HepG2 (cell line): Measurements from ENCODE around the gene DDX23. TPM values are rescaled to one million over a fixed set of nuclear protein-coding genes. Genes with fewer than 3 reads are reported as not detected.

Source experiments
- CENPBD1 ChIP-seq: sonication (generic); formaldehyde crosslinking; IDR thresholded peaks from 2 replicates; pipeline ENCODE4 v1.8.0; 2022; ENCODE audit warnings: missing genetic modification reagents, low read depth, mild to moderate bottlenecking, borderline replicate concordance
- DNMT3B ChIP-seq: conservative IDR thresholded peaks from 2 replicates; pipeline ENCODE4 v1.6.1; 2016; ENCODE audit warnings: missing biosample characterization, control low read depth
- DR1 ChIP-seq: sonication (generic); formaldehyde crosslinking; IDR thresholded peaks from 2 replicates; pipeline ENCODE4 v1.8.0; 2021; ENCODE audit warnings: mild to moderate bottlenecking, missing genetic modification reagents, inconsistent platforms
- ETV6 ChIP-seq: sonication (generic); formaldehyde crosslinking; conservative IDR thresholded peaks from 2 replicates; pipeline ENCODE4 v1.4.0; 2020; ENCODE audit warnings: missing genetic modification reagents
- FOXA3 ChIP-seq: IDR thresholded peaks from 2 replicates; pipeline ENCODE4 v1.6.1; 2016; ENCODE audit warnings: missing genetic modification reagents, missing compliant biosample characterization
- GATA4 ChIP-seq: sonication (generic); IDR thresholded peaks from 2 replicates; pipeline ENCODE4 v1.6.1; 2016; ENCODE audit warnings: antibody characterized with exemption, low read depth, borderline replicate concordance
- IKZF4 ChIP-seq: sonication (generic); formaldehyde crosslinking; IDR thresholded peaks from 2 replicates; pipeline ENCODE4 v1.5.1; 2020; ENCODE audit warnings: borderline replicate concordance, mild to moderate bottlenecking, low read depth, missing genetic modification reagents; ENCODE audit errors: not compliant biosample characterization
- MED8 ChIP-seq: sonication (generic); formaldehyde crosslinking; IDR thresholded peaks from 2 replicates; pipeline ENCODE4 v1.8.1; 2023; ENCODE audit warnings: mild to moderate bottlenecking, missing genetic modification reagents; ENCODE audit not compliant: insufficient replicate concordance
- MEIS2 ChIP-seq: sonication (generic); formaldehyde crosslinking; IDR thresholded peaks from 2 replicates; pipeline ENCODE4 v1.9.0; 2021; ENCODE audit warnings: mild to moderate bottlenecking, missing genetic modification reagents
- MYC ChIP-seq: sonication (generic); formaldehyde crosslinking; IDR thresholded peaks from 2 replicates; pipeline ENCODE4 v1.9.0; 2021; ENCODE audit warnings: missing genetic modification reagents, borderline replicate concordance
- NONO ChIP-seq, 2 experiments: fragments of 450-650 bp in 1 of 2; sonication (generic) in 1 of 2; formaldehyde crosslinking in 1 of 2; IDR thresholded peaks in 1 of 2; conservative IDR thresholded peaks in 1 of 2; 2 replicates each; pipeline versions ENCODE4 v1.6.1 to v1.8.0; 2017 to 2022; ENCODE audit warnings: mild to moderate bottlenecking in 1 of 2, missing genetic modification reagents in 1 of 2, moderate library complexity in 1 of 2
- SOX13 ChIP-seq, 3 experiments: fragments of 450-650 bp in 1 of 3; sonication (generic) in 1 of 3; formaldehyde crosslinking in 1 of 3; IDR thresholded peaks in 2 of 3; conservative IDR thresholded peaks in 1 of 3; 2 replicates each; pipeline versions ENCODE4 v1.5.0 to v1.6.1; 2016 to 2020; ENCODE audit warnings: antibody characterized with exemption in 1 of 3, mild to moderate bottlenecking in 1 of 3, missing compliant biosample characterization in 1 of 3, missing genetic modification reagents in 1 of 3, moderate library complexity in 1 of 3
- TFAP4 ChIP-seq: sonication (generic); IDR thresholded peaks from 2 replicates; pipeline ENCODE4 v1.6.1; 2016; ENCODE audit warnings: low read depth, borderline replicate concordance
- TMF1 ChIP-seq: sonication (generic); formaldehyde crosslinking; IDR thresholded peaks from 2 replicates; pipeline ENCODE4 v1.8.1; 2022; ENCODE audit warnings: low read depth, missing genetic modification reagents
- YEATS2 ChIP-seq: sonication (generic); formaldehyde crosslinking; IDR thresholded peaks from 2 replicates; pipeline ENCODE4 v1.4.0; 2020; ENCODE audit warnings: missing genetic modification reagents, borderline replicate concordance
- ZBTB39 ChIP-seq: sonication (generic); formaldehyde crosslinking; IDR thresholded peaks from 2 replicates; pipeline ENCODE4 v1.5.0; 2020; ENCODE audit warnings: missing genetic modification reagents
- ZNF274 ChIP-seq: sonication (generic); formaldehyde crosslinking; IDR thresholded peaks from 2 replicates; pipeline ENCODE4 v1.5.1; 2020; ENCODE audit warnings: mild to moderate bottlenecking, missing genetic modification reagents
- ZNF276 ChIP-seq: sonication (generic); formaldehyde crosslinking; IDR thresholded peaks from 2 replicates; pipeline ENCODE4 v1.4.0; 2020; ENCODE audit warnings: mild to moderate bottlenecking, low read depth, missing genetic modification reagents
- ZNF354B ChIP-seq: sonication (generic); formaldehyde crosslinking; IDR thresholded peaks from 2 replicates; pipeline ENCODE4 v1.8.0; 2022; ENCODE audit warnings: mild to moderate bottlenecking, missing genetic modification reagents
- ZNF572 ChIP-seq: sonication (generic); formaldehyde crosslinking; IDR thresholded peaks from 2 replicates; pipeline ENCODE4 v1.5.1; 2020; ENCODE audit warnings: mild to moderate bottlenecking, missing genetic modification reagents
- ZNF724P ChIP-seq: sonication (generic); formaldehyde crosslinking; IDR thresholded peaks from 2 replicates; pipeline ENCODE4 v1.8.0; 2022; ENCODE audit warnings: missing genetic modification reagents, borderline replicate concordance
- ZNF788 ChIP-seq: sonication (generic); formaldehyde crosslinking; IDR thresholded peaks from 2 replicates; pipeline ENCODE4 v1.5.0; 2020; ENCODE audit warnings: mild to moderate bottlenecking, missing genetic modification reagents, borderline replicate concordance
- ZSCAN29 ChIP-seq: sonication (generic); formaldehyde crosslinking; conservative IDR thresholded peaks from 2 replicates; pipeline ENCODE4 v1.4.0; 2020; ENCODE audit warnings: mild to moderate bottlenecking, missing genetic modification reagents
- polyA plus RNA-seq, 8 experiments: library from polyadenylated mRNA; depleted of rRNA in 3 of 8; stranded (reverse) in 7 of 8; unstranded in 1 of 8; fragments of >200 nt; fragmentation: Illumina TruSeq in 4 of 8; extraction: Trizol in 4 of 8; gene quantifications; 2 replicates each; pipeline versions ENCODE4 v1.2.1 to v1.2.3, GENCODE V29; 2011 to 2016; ENCODE audit warnings: low read depth in 4 of 8, missing spikeins in 1 of 8, mixed read lengths in 1 of 8; ENCODE audit not compliant: insufficient read depth in 1 of 8
- total RNA-seq, 5 experiments: library from RNA; depleted of rRNA; stranded (reverse); fragments of >200 nt; fragmentation: Illumina TruSeq; extraction: Trizol; gene quantifications; 2 replicates each; pipeline ENCODE4 v1.2.3, GENCODE V29; 2016; ENCODE audit warnings: low read depth in 1 of 5

DDX23 gene
- total and polyA plus RNA-seq, 2 of the 13 experiments (the other 11 are each of a cell fraction or from before 2014, with no cell fraction given): 35.7 to 90.0 TPM

- TF ChIP-seq ZNF354B (CRISPR knock-in tag) (0 out of 2 replicates have a peak, but pooled peaks have one; percentile 76), MEIS2 (no peak), DR1 (CRISPR knock-in tag) (no peak), DNMT3B (CRISPR knock-in tag) (no peak), YEATS2 (CRISPR knock-in tag) (no peak), MED8 (CRISPR knock-in tag) (peak; percentile 7), ZNF788 (CRISPR knock-in tag) (no peak), ZNF724P (CRISPR knock-in tag) (no peak), IKZF4 (CRISPR knock-in tag) (no peak), ZSCAN29 (no peak), MYC (CRISPR knock-in tag) (no peak), TMF1 (0 out of 2 replicates have a peak, but pooled peaks have one; percentile 20), CENPBD1 (CRISPR knock-in tag) (no peak), SOX13 (IDR thresholded peaks at IDR 0.05) (no peak), SOX13 (CRISPR knock-in tag; conservative IDR thresholded peaks at IDR 0.05 in 1 of 2, IDR thresholded peaks at IDR 0.05 in 1 of 2) (no peak), ZNF274 (no peak), ZNF276 (no peak), ETV6 (no peak), FOXA3 (CRISPR knock-in tag) (no peak), ZBTB39 (CRISPR knock-in tag) (no peak), NONO (IDR thresholded peaks at IDR 0.05) (no peak), NONO (CRISPR knock-in tag; conservative IDR thresholded peaks at IDR 0.05) (no peak), TFAP4 (no peak), GATA4 (no peak), ZNF572 (CRISPR knock-in tag) (no peak)
Observed at GRCh38 chr12:48815126-48816110, 36.5 kb downstream of the DDX23 start (continued).
